GM23338 (cell line): ENCODE data around the gene CAPN14. TPM values are rescaled to one million over a fixed set of nuclear protein-coding genes. Genes with fewer than 3 reads are reported as not detected.

Source experiments
- ATAC-seq: fragments of 200-7000 bp; cut with Tn5 transposase; 3 replicates; pipeline ENCODE4 v1.9.1; 2020
- DNase-seq: peaks from one replicate; pipeline ENCODE4 v3.0.0-alpha.2; 2015; ENCODE audit warnings: low spot score
- H2AFZ ChIP-seq: fragments of 200-600 bp; sonication (generic); 2 replicates; pipeline ENCODE4 v1.8.0; 2016; ENCODE audit warnings: antibody characterized with exemption, mild to moderate bottlenecking, moderate library complexity
- H3F3A ChIP-seq: fragments of 200-600 bp; sonication (generic); replicated peaks from 2 replicates; pipeline ENCODE4 v1.8.0; 2017; ENCODE audit warnings: antibody characterized with exemption, mixed run types, low read depth
- H3K27ac ChIP-seq: fragments of 200-600 bp; sonication (generic); 2 replicates; pipeline ENCODE4 v1.6.1; 2016; ENCODE audit warnings: low read depth
- H3K27me3 ChIP-seq: fragments of 200-600 bp; sonication (generic); 2 replicates; pipeline ENCODE4 v1.8.0; 2016; ENCODE audit warnings: mild to moderate bottlenecking, mixed run types, moderate library complexity; ENCODE audit not compliant: insufficient read depth
- H3K36me3 ChIP-seq: fragments of 200-600 bp; sonication (generic); 2 replicates; pipeline ENCODE4 v1.8.0; 2016; ENCODE audit warnings: mild to moderate bottlenecking; ENCODE audit not compliant: insufficient read depth
- H3K4me1 ChIP-seq: fragments of 200-600 bp; sonication (generic); 2 replicates; pipeline ENCODE4 v1.8.0; 2016; ENCODE audit warnings: mild to moderate bottlenecking, moderate library complexity; ENCODE audit not compliant: insufficient read depth
- H3K4me2 ChIP-seq: fragments of 200-600 bp; sonication (generic); 2 replicates; pipeline ENCODE4 v1.7.1; 2017; ENCODE audit warnings: mixed run types
- H3K4me3 ChIP-seq: fragments of 200-600 bp; sonication (generic); 2 replicates; pipeline ENCODE4 v1.6.1; 2016; ENCODE audit warnings: mixed run types
- H3K79me2 ChIP-seq: fragments of 200-600 bp; sonication (generic); replicated peaks from 2 replicates; pipeline ENCODE4 v1.8.0; 2017; ENCODE audit warnings: mild to moderate bottlenecking; ENCODE audit not compliant: insufficient read depth
- H3K9me2 ChIP-seq: fragments of 200-600 bp; sonication (generic); 2 replicates; pipeline ENCODE4 v1.8.0; 2017; ENCODE audit not compliant: insufficient read depth
- H4K20me1 ChIP-seq: fragments of 200-600 bp; sonication (generic); replicated peaks from 2 replicates; pipeline ENCODE4 v1.8.0; 2017; ENCODE audit warnings: mild to moderate bottlenecking; ENCODE audit not compliant: insufficient read depth
- H3K27ac Mint-ChIP-seq: 2 replicates; pipeline ENCODE4 v1.8.0; 2020; ENCODE audit warnings: inconsistent platforms, mild to moderate bottlenecking, moderate library complexity, mixed read lengths
- H3K27me3 Mint-ChIP-seq: 3 replicates; pipeline ENCODE4 v1.8.0; 2022; ENCODE audit warnings: low read depth, mild to moderate bottlenecking, moderate library complexity, mixed read lengths, inconsistent platforms; ENCODE audit not compliant: insufficient read depth, poor library complexity
- H3K36me3 Mint-ChIP-seq: 3 replicates; pipeline ENCODE4 v1.8.0; 2021; ENCODE audit warnings: low read depth, mild to moderate bottlenecking, inconsistent platforms, moderate library complexity, mixed read lengths
- H3K4me1 Mint-ChIP-seq: 3 replicates; pipeline ENCODE4 v1.8.0; 2020; ENCODE audit warnings: mild to moderate bottlenecking, inconsistent platforms, mixed read lengths
- H3K4me3 Mint-ChIP-seq: 3 replicates; pipeline ENCODE4 v1.8.0; 2021; ENCODE audit warnings: moderate library complexity, mild to moderate bottlenecking, inconsistent platforms, mixed read lengths
- H3K9me3 Mint-ChIP-seq: 3 replicates; pipeline ENCODE4 v1.8.0; 2020; ENCODE audit warnings: moderate library complexity, mild to moderate bottlenecking, inconsistent platforms, mixed read lengths
- CREB1 ChIP-seq: fragments of 250-450 bp; sonication (Bioruptor Pico); IDR thresholded peaks from 2 replicates; pipeline ENCODE4 v1.5.0; 2020; ENCODE audit warnings: low read depth, mild to moderate bottlenecking, moderate library complexity
- EZH2 ChIP-seq: fragments of 200-600 bp; sonication (generic); IDR thresholded peaks from one replicate; pipeline ENCODE4 v1.8.0; 2017; ENCODE audit warnings: antibody characterized with exemption, mild to moderate bottlenecking, low read depth; ENCODE audit not compliant: unreplicated experiment
- JUNB ChIP-seq: IDR thresholded peaks from one replicate; pipeline ENCODE4 v1.6.1; 2016; ENCODE audit warnings: antibody characterized with exemption; ENCODE audit not compliant: unreplicated experiment
- POLR2AphosphoS5 ChIP-seq: IDR thresholded peaks from 2 replicates; pipeline ENCODE4 v1.6.1; 2016; ENCODE audit warnings: antibody characterized with exemption, low read depth
- STAT1 ChIP-seq: IDR thresholded peaks from one replicate; pipeline ENCODE4 v1.6.1; 2016; ENCODE audit warnings: antibody characterized with exemption; ENCODE audit not compliant: unreplicated experiment
- ZNF331 ChIP-seq: fragments of 250-450 bp; sonication (Bioruptor Pico); IDR thresholded peaks from 2 replicates; pipeline ENCODE4 v1.5.0; 2020; ENCODE audit warnings: low read depth, mild to moderate bottlenecking, moderate library complexity
- polyA plus RNA-seq: library from polyadenylated mRNA; unstranded; fragments of >200 nt; fragmentation: Nextera tagmentation; extraction: Ambion mirVana; gene quantifications from 2 replicates; pipeline ENCODE4 v1.2.1, GENCODE V29; 2016
- total RNA-seq: library from RNA; depleted of rRNA; stranded (reverse); fragments of >200 nt; shearing (Covaris generic); gene quantifications from 2 replicates; pipeline ENCODE4 v1.2.3, GENCODE V29; 2014
- TF ChIP-seq, protein P1 (sequence below): IDR thresholded peaks from one replicate; pipeline ENCODE4 v1.6.1; 2018; ENCODE audit warnings: antibody characterized with exemption; ENCODE audit not compliant: unreplicated experiment
- TF ChIP-seq, protein P2 (sequence below): fragments of 250-450 bp; sonication (Bioruptor Pico); IDR thresholded peaks from 2 replicates; pipeline ENCODE4 v1.5.0; 2020; ENCODE audit warnings: mild to moderate bottlenecking, moderate library complexity
- TF ChIP-seq, protein P3 (sequence below), 2 experiments: fragments of 200-600 bp in 1 of 2; sonication (generic) in 1 of 2; conservative IDR thresholded peaks; 2 replicates each; pipeline versions ENCODE4 v1.5.1 to v1.6.1; 2016 to 2017; ENCODE audit warnings: antibody characterized with exemption in 2 of 2, low read depth in 2 of 2, mild to moderate bottlenecking in 2 of 2, moderate library complexity in 1 of 2

CAPN14 gene
- total and polyA plus RNA-seq, 2 experiments from 2014 or later = 0.15 TPM; not detected in 1

DNA sequence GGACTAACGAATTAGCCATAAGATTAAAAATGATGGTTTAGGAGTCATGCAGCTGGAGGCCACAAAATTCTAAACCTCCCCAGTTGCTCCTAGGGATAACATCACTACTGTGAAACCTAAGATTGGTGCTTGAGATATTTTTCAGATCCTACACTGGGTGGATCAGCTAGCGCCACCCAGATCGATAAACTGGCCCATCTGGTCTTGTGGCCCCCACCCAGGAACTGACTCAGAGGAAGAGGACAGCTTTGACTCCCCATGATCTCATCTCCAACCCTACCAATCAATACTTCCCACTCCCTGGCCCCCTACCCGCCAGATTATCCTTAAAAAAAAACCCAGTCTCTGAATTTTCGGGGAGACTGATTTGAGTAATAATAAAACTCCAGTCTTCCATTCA lies 84.5 kb downstream of the CAPN14 start:
- peaks cover 59% of the 10 kb centered on the region for H3K4me1 Mint-ChIP-seq

DNA sequence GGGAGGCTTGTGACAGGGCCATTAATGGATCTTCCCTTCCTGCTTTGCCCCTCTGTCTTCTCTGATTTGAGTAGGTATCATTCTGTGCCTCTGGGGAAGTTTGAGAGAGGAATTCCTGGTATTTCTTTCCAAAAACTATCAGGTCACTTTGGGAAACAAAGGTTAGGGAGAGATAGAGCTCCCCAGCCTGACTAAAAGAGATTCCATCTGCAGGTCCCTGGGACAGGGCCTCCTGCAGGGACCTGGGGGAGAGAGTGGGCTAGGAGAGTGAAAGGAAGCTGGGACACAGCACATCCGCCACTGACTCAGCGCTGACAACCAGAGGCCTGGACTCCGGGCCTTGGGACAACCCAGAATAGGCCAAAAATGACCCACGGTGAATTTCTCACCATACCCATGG lies 85.4 kb downstream of the CAPN14 start:
- H2AFZ ChIP-seq = no peak overlapping the region
- H3K27me3 Mint-ChIP-seq = peaks cover 22% of the 10 kb centered on the region
- peak; percentile 67 for DNase-seq
- H3K36me3 ChIP-seq = no peaks in the 10 kb centered on the region
- H3K9me2 ChIP-seq = peaks cover 5% of the 10 kb centered on the region; the same call in 1 of the 2 replicates
- peaks cover 19% of the 10 kb centered on the region for H3K27me3 ChIP-seq
- H3K4me3 Mint-ChIP-seq = no peak overlapping the region
- no peak overlapping the region for H3K4me3 ChIP-seq
- ATAC-seq = peak; percentile 73
- no peaks in the 10 kb centered on the region; the same call in 1 of the 2 replicates for H4K20me1 ChIP-seq
- no peaks in the 10 kb centered on the region for H3K36me3 Mint-ChIP-seq
- H3F3A ChIP-seq = no peaks in the 10 kb centered on the region
- peaks cover 3% of the 10 kb centered on the region; the same call in 1 of the 2 replicates for H3K79me2 ChIP-seq
- no peaks in the 10 kb centered on the region for H3K9me3 Mint-ChIP-seq
- peaks cover 31% of the 10 kb centered on the region for H3K4me1 ChIP-seq
- peak overlapping the region; percentile 81; the same call in 1 of the 2 replicates for H3K27ac Mint-ChIP-seq
- 0 out of 2 replicates have a peak overlapping the region, but pooled peaks have one; percentile 57 for H3K4me2 ChIP-seq
- peaks cover 56% of the 10 kb centered on the region for H3K4me1 Mint-ChIP-seq
- no peak overlapping the region for H3K27ac ChIP-seq
- TF ChIP-seq ZNF331 (CRISPR knock-in tag) = no peak
- no peak for TF ChIP-seq STAT1
- TF ChIP-seq, protein P1, sequence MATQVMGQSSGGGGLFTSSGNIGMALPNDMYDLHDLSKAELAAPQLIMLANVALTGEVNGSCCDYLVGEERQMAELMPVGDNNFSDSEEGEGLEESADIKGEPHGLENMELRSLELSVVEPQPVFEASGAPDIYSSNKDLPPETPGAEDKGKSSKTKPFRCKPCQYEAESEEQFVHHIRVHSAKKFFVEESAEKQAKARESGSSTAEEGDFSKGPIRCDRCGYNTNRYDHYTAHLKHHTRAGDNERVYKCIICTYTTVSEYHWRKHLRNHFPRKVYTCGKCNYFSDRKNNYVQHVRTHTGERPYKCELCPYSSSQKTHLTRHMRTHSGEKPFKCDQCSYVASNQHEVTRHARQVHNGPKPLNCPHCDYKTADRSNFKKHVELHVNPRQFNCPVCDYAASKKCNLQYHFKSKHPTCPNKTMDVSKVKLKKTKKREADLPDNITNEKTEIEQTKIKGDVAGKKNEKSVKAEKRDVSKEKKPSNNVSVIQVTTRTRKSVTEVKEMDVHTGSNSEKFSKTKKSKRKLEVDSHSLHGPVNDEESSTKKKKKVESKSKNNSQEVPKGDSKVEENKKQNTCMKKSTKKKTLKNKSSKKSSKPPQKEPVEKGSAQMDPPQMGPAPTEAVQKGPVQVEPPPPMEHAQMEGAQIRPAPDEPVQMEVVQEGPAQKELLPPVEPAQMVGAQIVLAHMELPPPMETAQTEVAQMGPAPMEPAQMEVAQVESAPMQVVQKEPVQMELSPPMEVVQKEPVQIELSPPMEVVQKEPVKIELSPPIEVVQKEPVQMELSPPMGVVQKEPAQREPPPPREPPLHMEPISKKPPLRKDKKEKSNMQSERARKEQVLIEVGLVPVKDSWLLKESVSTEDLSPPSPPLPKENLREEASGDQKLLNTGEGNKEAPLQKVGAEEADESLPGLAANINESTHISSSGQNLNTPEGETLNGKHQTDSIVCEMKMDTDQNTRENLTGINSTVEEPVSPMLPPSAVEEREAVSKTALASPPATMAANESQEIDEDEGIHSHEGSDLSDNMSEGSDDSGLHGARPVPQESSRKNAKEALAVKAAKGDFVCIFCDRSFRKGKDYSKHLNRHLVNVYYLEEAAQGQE = no peak
- no peak for TF ChIP-seq POLR2AphosphoS5
- TF ChIP-seq, protein P2, sequence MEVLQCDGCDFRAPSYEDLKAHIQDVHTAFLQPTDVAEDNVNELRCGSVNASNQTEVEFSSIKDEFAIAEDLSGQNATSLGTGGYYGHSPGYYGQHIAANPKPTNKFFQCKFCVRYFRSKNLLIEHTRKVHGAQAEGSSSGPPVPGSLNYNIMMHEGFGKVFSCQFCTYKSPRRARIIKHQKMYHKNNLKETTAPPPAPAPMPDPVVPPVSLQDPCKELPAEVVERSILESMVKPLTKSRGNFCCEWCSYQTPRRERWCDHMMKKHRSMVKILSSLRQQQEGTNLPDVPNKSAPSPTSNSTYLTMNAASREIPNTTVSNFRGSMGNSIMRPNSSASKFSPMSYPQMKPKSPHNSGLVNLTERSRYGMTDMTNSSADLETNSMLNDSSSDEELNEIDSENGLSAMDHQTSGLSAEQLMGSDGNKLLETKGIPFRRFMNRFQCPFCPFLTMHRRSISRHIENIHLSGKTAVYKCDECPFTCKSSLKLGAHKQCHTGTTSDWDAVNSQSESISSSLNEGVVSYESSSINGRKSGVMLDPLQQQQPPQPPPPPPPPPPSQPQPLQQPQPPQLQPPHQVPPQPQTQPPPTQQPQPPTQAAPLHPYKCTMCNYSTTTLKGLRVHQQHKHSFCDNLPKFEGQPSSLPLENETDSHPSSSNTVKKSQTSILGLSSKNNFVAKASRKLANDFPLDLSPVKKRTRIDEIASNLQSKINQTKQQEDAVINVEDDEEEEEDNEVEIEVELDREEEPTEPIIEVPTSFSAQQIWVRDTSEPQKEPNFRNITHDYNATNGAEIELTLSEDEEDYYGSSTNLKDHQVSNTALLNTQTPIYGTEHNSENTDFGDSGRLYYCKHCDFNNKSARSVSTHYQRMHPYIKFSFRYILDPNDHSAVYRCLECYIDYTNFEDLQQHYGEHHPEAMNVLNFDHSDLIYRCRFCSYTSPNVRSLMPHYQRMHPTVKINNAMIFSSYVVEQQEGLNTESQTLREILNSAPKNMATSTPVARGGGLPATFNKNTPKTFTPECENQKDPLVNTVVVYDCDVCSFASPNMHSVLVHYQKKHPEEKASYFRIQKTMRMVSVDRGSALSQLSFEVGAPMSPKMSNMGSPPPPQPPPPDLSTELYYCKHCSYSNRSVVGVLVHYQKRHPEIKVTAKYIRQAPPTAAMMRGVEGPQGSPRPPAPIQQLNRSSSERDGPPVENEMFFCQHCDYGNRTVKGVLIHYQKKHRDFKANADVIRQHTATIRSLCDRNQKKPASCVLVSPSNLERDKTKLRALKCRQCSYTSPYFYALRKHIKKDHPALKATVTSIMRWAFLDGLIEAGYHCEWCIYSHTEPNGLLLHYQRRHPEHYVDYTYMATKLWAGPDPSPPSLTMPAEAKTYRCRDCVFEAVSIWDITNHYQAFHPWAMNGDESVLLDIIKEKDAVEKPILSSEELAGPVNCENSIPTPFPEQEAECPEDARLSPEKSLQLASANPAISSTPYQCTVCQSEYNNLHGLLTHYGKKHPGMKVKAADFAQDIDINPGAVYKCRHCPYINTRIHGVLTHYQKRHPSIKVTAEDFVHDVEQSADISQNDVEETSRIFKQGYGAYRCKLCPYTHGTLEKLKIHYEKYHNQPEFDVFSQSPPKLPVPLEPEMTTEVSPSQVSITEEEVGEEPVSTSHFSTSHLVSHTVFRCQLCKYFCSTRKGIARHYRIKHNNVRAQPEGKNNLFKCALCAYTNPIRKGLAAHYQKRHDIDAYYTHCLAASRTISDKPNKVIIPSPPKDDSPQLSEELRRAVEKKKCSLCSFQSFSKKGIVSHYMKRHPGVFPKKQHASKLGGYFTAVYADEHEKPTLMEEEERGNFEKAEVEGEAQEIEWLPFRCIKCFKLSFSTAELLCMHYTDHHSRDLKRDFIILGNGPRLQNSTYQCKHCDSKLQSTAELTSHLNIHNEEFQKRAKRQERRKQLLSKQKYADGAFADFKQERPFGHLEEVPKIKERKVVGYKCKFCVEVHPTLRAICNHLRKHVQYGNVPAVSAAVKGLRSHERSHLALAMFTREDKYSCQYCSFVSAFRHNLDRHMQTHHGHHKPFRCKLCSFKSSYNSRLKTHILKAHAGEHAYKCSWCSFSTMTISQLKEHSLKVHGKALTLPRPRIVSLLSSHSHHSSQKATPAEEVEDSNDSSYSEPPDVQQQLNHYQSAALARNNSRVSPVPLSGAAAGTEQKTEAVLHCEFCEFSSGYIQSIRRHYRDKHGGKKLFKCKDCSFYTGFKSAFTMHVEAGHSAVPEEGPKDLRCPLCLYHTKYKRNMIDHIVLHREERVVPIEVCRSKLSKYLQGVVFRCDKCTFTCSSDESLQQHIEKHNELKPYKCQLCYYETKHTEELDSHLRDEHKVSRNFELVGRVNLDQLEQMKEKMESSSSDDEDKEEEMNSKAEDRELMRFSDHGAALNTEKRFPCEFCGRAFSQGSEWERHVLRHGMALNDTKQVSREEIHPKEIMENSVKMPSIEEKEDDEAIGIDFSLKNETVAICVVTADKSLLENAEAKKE (CRISPR knock-in tag) = no peak
- TF ChIP-seq, protein P3, sequence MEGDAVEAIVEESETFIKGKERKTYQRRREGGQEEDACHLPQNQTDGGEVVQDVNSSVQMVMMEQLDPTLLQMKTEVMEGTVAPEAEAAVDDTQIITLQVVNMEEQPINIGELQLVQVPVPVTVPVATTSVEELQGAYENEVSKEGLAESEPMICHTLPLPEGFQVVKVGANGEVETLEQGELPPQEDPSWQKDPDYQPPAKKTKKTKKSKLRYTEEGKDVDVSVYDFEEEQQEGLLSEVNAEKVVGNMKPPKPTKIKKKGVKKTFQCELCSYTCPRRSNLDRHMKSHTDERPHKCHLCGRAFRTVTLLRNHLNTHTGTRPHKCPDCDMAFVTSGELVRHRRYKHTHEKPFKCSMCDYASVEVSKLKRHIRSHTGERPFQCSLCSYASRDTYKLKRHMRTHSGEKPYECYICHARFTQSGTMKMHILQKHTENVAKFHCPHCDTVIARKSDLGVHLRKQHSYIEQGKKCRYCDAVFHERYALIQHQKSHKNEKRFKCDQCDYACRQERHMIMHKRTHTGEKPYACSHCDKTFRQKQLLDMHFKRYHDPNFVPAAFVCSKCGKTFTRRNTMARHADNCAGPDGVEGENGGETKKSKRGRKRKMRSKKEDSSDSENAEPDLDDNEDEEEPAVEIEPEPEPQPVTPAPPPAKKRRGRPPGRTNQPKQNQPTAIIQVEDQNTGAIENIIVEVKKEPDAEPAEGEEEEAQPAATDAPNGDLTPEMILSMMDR (conservative IDR thresholded peaks at IDR 0.05; ENCODE audit: low read depth in 2 of 2) = no peak
- TF ChIP-seq EZH2 = no peak
- no peak for TF ChIP-seq CREB1

More for the DNA sequence above, 84.5 kb downstream of the CAPN14 start:
- H3K27me3 Mint-ChIP-seq = peaks cover 29% of the 10 kb centered on the region
- no peak for DNase-seq
- peaks cover 28% of the 10 kb centered on the region for H3K27me3 ChIP-seq
- H3K4me2 ChIP-seq = no peak overlapping the region
- no peak for ATAC-seq
- H3K9me2 ChIP-seq = peaks cover 5% of the 10 kb centered on the region; the same call in 1 of the 2 replicates
- TF ChIP-seq POLR2AphosphoS5 (no peak), JUNB (no peak)
- no peaks in the 10 kb centered on the region; the same call in 2 of the 3 replicates for H3K9me3 Mint-ChIP-seq
- H4K20me1 ChIP-seq = no peaks in the 10 kb centered on the region
- H3K79me2 ChIP-seq = peaks cover 3% of the 10 kb centered on the region; the same call in 1 of the 2 replicates
- peaks cover 35% of the 10 kb centered on the region for H3K4me1 ChIP-seq
- no peak overlapping the region for H3K4me3 ChIP-seq
- no peak overlapping the region; the same call in 1 of the 2 replicates for H3K27ac Mint-ChIP-seq
- no peak overlapping the region for H3K27ac ChIP-seq
- H3K36me3 ChIP-seq = no peaks in the 10 kb centered on the region
- no peaks in the 10 kb centered on the region for H3K36me3 Mint-ChIP-seq
- H3F3A ChIP-seq = no peaks in the 10 kb centered on the region
- no peak overlapping the region for H2AFZ ChIP-seq
- H3K4me3 Mint-ChIP-seq = no peak overlapping the region
